Activated T-cell treated with anti-CD3 and anti-CD28 coated beads for 1 hour (primary cell): ENCODE measurements around the gene VPS4B.
"Not testable (repeated sequence)": the region's sequence is repeated elsewhere in the genome, so short reads cannot be mapped to it uniquely, and the experiment has no call there.

Source experiments
- DNase-seq: peaks from one replicate; pipeline ENCODE4 v3.0.0-alpha.2; 2020; ENCODE audit warnings: low read depth

The VPS4B gene

DNA sequence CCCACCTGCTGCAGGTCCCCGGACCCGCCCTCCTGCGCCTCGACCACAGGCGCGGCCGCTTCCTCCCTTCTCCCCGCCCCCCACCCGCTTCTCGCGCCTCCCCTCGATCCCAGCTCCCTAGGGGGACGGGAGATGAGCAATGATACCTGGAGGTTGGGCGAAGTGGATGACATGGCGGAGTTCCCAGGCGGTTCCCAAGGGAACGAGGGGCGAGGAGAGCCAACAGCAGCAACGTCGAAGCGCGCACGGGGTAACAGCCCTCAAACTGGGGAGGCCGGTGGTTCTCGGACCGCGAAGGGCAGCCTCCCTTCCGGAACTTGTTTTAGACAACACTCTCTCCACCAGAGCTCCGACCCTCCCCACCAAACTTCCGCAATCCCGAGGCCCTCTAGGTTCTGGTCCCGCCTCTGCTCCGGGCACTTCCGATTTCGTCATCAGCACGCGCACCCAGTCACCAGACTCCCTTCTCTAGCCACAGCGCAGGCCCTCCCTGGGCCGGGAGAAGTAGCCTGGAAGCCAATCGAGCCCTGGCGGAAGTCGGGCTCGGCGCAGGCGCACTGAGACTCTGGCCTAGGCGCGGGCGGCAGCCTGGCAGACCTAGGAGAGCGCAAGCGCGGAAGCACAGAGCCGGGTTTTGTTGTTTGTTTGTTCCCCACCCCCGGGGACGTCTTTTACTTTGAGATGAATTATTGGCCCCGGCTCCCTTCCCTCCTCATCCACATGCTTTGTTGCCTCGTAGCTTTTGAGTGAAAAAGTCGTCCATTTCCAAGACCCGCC, at the start of gene VPS4B:
Gene VPS4B, minus strand, starts transcription at position 390 of the 777 bp plus-strand sequence. Its CDS starts 217 bp downstream, at position 173.
- DNase-seq, result peak; percentile 98

DNA sequence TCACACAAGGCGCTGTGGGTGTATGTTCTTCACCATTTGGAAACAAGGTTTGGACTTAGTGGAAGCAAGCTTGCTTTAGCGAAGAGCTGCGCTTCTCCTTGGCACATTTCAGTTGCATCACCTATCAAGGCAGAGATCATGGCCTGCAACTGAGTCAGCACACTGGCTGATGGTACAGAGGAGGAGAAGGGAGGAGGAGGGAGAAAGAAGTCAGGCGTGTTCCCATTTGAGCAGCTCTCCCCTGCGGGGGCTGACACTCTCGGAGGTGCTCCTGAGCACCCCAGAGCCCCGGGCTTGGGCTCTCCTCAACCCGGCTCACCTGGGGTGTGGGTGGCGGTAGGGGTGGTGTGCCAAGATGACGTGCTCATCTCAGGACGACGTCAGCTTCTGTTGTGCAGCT, 48.5 kb upstream of the VPS4B start:
- no peak for DNase-seq

DNA sequence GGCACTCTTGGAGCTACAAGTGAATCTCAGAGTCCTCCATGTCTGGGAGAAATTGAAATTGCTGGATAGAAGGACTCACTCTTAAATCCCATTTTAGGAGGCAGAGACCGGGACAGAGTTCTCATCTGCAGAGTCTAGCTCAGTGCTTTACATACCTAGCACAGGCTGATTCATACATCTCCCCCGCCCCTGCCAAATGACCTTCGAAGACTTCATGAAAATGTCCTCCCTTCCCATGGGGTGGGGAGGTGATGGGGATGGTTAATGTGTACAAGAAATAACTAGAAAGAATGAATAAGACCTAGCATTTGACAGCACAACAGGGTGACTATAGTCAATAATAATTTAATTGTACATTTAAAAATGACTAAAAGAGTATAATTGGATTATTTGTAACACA, 46.3 kb upstream of the VPS4B start:
- DNase-seq, result no peak

GRCh38 chr18:63467699-63468098, 45.4 kb upstream of the VPS4B start:
- DNase-seq, result no peak

DNA sequence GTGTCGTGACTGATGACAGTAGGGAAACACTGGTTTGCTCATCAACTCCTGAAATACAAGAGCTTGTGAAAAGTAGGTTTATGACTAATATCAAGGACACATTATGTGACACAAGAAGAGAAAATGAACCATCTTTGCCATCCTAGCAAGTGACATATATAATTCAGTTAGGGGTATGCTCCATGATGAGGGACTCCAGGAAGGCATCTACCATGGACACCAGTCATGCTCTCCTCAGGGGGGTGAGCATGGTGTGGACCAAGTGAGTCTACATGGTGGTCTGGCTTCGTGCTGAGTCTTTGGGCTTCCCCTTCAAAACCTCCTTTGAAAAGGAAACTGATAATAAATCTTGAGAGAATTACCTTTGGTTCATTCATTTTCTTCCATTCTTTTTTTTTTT, 42.8 kb upstream of the VPS4B start:
- no peak for DNase-seq

DNA sequence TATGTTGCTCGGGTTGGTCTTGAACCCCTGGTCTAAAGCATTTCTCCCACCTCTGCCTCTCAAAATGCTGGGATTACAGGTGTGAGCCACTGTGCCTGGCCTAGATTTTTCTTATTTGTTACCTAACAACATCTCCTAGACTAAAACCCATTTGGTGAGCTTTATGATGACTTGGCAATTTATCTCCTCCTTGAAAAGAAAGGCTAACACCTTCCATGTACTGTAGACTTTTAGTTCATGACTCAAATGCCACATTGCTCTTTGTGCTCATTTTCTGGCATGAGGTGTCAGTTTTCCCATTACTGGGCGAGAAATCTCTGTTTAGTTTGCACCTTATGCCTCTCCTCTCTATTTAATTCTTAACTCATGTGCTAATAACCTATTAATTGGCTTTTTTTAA, 42.2 kb upstream of the VPS4B start:
- DNase-seq, result no peak

GRCh38 chr18:63460414-63460813, 38.1 kb upstream of the VPS4B start:
- DNase-seq, result no peak

DNA sequence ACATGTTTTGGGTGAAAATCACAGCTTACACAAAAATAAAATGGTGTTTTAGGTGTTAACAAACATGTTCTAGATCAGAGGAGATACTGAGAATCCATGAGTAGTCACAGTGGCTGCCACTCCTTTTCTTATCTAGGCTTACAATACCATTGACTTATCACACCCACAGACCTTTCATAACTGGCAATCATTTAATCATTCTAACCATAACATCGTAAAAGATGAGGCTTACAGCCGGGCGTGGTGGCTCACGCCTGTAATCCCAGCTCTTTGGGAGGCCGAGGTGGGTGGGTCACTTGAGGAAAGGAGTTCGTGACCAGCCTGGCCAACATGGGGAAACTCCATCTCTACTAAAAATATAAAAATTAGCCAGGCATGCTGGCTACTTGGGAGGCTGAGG, 35.7 kb upstream of the VPS4B start:
- no peak for DNase-seq

- no peak for DNase-seq
These were observed 32.2 kb upstream of the VPS4B start for GRCh38 chr18:63454497-63454896.

GRCh38 chr18:63452751-63453150, 30.5 kb upstream of the VPS4B start:
- not testable (repeated sequence) for DNase-seq

DNA sequence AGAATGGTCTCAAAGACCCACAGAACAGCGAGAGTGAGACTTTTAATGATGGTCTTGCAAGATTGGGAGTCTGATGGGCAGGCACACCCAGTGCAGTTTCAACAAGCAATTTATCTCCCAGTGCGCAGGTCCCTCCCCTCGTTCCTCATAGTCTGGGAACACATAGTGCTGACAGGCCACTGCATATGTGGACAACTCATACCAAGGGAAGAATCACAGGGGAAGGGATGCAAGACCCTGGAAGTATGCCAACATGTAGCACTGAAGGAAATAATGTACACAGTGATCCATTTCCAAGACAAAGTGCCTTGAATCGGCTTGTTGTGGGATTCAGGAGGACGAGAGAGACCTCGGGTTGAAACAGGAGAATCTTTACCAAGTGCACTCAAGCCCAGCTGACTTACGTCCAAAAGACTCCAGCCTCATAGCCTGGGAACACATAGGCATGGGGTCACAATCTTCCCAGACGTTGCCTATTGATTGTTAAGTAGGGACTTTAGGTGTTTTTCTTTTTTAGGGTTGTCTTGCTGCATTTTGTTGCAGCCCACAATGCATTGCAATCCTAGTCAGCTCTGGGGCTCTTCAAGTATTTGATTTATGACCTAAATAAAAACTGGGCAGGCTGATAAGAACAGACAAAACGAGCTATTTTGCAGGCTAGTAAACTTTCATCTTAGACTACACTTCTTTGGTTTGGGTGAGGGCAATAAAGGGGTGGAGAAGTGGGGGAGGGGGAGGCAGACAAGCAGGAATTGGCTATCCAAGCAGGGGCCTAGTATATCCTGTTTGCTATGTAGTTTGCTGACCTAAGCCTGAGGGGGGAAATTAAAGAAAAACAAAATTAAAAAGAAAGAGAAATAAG, 29.8 kb upstream of the VPS4B start:
- no peak for DNase-seq

DNA sequence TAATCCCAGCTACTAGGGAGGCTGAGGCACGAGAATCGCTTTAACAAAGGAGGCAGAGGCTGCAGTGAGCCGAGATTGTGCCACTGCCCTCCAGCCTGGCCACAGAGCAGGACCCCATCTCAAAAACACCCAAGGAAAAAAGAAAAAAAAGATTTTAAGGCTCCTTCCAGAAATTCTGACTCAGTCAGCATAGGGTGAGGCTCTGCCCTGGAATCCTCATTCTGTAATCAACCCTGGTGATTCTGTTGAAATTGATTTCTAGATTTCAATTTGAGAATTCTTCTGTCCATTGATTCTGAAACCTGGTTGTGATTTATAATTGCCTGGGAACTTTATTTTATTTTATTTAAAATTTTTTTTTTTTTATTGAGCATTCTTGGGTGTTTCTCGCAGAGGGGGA, 27.1 kb upstream of the VPS4B start:
- no peak for DNase-seq

- DNase-seq, result no peak
These were observed 24.8 kb upstream of the VPS4B start for GRCh38 chr18:63447066-63447465.

DNA sequence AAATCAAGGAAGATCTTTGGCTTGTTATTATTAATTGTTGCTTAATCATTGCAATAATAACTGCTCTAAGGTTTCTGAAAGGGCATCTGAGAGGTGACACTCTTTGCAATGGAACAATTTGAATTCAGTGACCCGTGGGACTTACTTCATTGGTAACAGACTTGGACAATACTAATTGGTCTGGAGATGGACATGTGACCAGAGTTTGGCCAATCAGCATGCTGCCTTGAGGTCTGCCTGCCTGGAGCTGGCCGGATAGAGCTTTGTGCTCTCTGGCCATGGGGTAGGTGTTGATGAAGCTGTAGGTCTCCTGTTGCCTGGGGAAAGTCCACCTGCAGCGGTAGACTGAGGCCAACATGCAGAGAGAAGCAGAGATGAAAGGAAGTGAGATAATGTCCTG, 24.0 kb upstream of the VPS4B start:
- no peak for DNase-seq

GRCh38 chr18:63445037-63445436, 22.8 kb upstream of the VPS4B start:
- DNase-seq, result no peak

DNA sequence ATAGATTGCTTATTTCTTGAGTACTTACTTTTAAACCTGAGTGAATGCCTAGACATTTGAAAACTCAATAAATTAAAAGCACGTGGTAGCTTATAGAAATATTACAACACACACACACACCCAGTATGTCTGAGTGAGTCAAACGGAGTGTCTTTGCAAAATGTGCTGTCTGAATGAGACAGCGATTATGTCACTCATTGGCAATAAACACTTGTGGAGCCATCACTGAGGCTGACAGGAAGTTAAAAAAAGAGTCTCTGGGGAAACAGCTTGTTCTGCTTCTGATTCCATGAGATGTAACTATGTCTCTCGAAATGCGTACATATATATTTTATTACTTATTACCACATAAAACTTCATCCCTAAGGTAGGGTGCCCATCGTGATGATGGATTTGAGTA, 22.3 kb upstream of the VPS4B start:
- DNase-seq, result no peak

DNA sequence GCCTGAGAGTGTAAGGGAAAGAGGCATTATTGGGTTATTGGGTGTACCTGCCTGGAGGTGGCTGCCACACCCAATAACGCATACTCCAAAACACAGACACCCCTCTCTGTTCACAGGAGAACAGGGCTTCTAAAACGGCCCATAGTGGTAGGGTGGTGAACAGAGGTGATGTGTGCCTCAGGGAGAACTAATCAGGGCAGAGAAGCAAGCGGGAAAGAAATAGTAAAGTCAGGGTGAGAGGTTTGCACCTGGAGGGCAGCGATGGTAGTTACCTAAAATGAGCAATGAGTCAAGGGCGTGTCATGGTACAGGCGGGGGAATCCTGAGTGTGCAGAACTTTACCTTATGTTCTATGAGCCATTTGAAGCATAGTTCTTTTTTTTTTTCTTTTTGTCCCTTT, 21.6 kb upstream of the VPS4B start:
- no peak for DNase-seq

DNA sequence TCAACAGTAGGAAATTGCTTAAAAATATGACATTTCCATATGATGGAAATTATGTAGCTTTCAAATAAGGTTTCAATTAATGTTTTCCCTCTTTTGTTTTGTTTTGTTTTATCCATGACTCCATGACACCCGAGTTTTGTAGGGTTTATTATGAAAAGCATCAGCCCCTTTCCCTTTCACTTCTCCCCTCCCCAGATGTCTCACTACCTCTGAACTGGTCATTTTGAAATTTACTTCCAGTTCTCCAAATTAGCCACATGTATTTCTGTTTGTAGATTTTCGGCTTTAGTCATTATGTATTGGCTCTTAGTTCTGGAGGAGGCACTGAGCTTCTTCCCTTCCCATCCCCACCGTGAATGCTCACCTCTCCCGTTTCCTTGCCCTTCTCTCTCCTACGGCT, 18.6 kb upstream of the VPS4B start:
- no peak for DNase-seq

GRCh38 chr18:63440219-63440618, 17.9 kb upstream of the VPS4B start:
- no peak for DNase-seq

GRCh38 chr18:63439334-63439733, 17.1 kb upstream of the VPS4B start:
- peak; percentile 7 for DNase-seq

DNA sequence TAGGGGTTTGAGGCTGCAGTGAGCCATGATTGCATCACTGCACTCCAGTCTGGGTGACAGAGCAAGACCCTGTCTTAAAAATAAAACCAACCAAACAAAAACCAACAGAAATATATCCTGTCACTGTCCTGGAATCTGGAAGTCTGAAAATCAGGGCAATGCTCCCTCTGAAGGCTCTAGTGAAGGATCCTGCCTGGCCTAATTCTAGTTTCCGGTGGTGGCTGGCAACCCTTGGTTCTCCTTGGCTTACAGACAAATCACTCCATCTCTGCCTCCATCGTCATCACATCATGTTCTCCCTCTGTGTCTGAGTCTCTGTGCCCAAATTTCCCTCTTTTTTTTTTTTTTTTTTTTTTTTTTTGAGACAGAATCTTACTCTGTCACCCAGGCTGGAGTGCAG, 15.9 kb upstream of the VPS4B start:
- DNase-seq, result no peak

DNA sequence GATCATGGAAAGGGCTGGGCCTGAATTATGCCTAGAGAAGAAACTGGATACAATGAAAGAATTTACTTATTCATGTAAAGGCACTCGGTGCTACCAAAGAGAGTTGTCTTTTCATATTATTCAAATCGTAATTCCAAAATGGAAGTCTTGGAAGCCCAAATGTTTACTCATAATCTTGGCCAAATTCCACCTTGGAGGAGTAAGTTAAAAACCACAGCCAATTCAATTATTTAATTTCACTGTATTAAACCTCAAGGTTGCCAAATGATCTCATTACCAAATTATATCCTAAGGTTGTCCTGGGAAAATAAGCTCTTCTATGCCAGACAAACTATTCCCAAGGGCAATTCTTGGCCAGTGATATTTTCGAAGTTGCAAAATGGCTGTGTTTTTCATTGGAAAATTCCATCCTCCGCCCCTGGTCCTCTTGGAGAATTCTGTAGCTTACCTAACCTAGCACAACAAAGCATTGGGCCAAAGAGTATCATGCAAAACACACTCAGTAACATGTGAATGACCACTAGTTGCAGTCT, 11.1 kb upstream of the VPS4B start:
- no peak for DNase-seq

- no peak for DNase-seq
These were observed 8.9 kb upstream of the VPS4B start for GRCh38 chr18:63431180-63431579.
